NCI-H2107 (cell line): ENCODE measurements around the gene PRSS12.
"Not testable (repeated sequence)": the region's sequence is repeated elsewhere in the genome, so short reads cannot be mapped to it uniquely, and the experiment has no call there.

ENCODE experiments used
- DNase-seq: peaks from one replicate; lab custom pipeline; 2025; lab: John Stamatoyannopoulos, UW

Gene PRSS12, protein sequence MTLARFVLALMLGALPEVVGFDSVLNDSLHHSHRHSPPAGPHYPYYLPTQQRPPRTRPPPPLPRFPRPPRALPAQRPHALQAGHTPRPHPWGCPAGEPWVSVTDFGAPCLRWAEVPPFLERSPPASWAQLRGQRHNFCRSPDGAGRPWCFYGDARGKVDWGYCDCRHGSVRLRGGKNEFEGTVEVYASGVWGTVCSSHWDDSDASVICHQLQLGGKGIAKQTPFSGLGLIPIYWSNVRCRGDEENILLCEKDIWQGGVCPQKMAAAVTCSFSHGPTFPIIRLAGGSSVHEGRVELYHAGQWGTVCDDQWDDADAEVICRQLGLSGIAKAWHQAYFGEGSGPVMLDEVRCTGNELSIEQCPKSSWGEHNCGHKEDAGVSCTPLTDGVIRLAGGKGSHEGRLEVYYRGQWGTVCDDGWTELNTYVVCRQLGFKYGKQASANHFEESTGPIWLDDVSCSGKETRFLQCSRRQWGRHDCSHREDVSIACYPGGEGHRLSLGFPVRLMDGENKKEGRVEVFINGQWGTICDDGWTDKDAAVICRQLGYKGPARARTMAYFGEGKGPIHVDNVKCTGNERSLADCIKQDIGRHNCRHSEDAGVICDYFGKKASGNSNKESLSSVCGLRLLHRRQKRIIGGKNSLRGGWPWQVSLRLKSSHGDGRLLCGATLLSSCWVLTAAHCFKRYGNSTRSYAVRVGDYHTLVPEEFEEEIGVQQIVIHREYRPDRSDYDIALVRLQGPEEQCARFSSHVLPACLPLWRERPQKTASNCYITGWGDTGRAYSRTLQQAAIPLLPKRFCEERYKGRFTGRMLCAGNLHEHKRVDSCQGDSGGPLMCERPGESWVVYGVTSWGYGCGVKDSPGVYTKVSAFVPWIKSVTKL

DNA sequence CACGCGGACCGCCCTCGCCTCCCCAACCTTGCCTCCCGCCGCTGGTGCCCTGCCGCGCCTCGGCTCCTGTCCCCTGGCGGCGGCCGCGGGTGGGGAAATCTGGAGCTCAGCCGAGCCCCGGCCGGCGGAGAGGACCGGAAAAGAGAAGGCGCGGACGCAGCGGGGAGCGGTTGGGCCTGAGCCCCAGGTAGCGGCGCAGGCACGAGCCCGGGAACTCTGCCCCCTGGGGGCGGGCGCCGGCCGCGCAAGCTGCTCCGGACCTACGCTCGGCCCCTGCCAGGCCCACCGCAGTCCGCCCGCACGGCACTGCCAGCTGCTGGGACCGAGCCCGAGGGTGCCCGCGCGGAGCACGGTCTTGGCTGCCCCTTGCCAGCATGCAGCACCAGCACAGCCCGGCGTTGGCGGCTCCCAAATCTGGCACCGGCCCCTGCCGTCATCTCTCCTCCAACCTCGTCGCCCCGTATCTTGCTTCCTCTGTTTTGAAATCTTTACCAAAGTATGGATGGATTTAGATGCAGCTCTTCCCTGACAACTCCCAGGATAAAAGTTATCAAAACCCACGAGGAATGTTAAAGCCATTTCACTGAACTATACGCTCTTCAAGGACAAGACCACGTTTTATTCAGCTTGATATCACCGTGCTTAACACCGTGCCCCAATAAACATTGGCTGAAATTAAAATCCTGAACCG, at the start of gene PRSS12:
TSS of gene PRSS12 (minus strand) at position 161 of the 691 bp plus-strand sequence. CDS start 283 bp downstream, outside the sequence.
- DNase-seq: peak; percentile 25

DNA sequence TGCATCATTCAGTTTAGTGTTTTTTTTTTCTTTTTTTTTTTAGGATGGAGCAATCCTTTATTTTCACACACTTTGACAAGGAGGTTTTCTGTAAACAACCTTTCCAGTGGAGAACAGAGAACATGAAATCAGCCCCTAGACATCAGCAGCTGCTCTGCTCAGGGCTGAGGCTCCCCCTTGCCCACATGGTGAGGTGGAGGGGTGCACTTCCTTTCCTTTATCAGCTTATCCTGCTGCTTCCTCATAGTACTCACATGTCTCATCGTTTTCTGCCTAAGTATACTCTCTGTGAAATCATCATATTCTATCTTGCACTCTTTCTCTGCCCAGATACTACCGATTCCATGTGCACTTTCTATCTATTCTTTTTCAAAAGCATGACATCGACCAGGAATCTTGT, 47.6 kb upstream of the PRSS12 start:
- DNase-seq: no peak

DNA sequence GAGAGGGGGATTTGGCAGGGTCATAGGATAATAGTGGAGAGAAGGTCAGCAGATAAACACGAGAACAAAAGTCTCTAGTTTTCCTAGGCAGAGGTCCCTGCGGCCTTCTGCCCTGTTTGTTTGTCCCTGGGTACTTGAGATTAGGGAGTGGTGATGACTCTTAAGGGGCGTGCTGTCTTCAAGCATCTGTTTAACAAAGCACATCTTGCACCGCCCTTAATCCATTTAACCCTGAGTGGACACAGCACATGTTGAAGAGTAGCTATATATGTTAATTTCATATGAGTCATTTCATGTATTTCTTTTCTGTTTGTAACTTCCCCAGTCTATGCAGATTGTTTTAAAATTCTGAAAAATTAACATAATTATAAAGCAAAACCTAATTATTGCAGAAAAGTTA, 47.1 kb upstream of the PRSS12 start:
- DNase-seq: not testable (repeated sequence)

DNA sequence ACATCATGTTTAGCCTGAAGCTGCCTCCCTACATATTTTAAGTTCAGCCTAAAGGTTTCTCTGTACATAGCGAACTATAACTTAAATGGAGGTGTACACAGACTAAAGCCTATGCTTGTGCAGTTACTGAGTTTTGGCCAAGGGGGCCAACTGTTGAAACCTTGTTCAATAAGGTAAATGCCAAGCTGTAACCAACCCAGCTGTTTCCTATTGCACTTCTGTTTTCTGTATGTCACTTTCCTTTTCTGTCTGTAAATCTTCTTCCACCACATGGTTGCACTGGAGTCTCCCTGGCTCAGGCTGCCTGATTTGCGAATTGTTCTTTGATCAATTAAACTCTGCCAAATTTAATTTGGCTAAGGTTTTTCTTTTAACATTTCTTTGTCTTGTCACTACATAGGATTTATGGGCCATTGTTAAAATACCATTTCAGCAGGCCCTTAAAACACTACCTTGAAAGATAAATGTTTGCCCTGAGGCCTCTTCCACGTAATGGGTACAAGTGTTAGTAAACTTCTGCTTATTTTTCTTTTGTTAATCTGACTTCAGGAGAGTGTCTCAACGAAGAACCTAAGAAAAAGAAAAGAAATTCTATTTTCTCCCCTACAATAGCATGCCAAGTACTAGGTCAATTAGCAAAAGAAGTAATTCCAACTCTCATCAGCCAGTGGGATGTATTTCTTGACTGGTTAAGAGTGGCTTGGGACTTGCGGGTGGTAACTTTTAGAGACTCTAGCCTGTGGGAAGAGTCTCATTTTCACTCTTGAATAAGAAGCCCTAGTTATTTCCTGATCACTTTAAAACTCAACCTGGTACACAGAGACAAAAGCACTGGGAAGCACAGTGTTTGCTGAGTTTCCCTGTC, 45.7 kb upstream of the PRSS12 start:
- DNase-seq: no peak

DNA sequence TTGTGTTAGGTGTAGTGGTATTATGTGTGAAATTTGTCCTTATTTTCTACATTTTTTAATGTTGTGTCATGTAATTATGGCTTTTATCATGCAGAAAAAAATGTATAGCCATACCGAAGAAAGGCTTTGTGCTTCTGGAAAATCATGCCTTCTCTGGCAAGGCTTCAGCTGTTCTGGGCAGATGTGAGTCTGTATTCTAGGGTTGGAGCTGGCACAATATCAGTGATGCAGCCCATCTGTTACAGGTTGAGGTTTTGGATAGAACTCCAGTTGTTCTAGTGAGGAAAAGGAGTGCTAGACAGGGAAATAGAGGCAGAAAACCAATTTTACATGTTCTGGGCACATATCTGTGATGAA, 44.8 kb upstream of the PRSS12 start:
- no peak for DNase-seq

DNA sequence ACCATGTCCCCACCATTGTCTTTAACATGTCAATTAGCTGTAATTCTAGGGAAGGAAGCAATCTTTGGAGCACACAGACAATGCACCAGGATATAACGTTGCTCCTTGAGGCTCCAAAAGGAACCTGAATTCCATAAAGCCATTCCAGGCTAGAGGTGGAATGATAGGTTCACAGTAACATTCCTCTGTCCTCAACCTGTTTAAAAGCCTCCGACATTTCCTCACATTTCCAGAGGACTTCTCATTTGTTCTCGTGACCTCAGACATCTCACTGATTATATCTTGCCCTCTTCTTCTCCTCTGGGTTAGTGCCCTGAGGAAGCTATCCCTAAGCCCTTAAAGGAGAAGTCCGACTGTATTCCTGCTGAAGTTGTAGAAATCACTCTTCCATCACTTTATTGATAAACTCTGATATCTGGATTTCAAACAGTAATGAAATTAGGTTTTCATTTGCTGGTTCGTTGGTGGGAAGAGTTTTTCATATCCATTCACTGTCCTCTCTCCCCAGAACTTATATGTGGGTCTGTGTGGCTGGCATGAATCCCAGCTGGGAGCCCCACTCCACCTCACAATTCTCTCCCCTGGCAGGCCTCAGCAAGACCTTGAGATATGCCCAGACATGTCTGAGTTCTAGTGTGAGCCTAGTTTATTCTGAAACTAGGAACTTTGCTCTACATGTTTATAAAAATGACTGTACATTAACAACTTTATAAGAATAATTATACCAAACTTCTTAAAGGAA, 44.2 kb upstream of the PRSS12 start:
- no peak for DNase-seq

DNA sequence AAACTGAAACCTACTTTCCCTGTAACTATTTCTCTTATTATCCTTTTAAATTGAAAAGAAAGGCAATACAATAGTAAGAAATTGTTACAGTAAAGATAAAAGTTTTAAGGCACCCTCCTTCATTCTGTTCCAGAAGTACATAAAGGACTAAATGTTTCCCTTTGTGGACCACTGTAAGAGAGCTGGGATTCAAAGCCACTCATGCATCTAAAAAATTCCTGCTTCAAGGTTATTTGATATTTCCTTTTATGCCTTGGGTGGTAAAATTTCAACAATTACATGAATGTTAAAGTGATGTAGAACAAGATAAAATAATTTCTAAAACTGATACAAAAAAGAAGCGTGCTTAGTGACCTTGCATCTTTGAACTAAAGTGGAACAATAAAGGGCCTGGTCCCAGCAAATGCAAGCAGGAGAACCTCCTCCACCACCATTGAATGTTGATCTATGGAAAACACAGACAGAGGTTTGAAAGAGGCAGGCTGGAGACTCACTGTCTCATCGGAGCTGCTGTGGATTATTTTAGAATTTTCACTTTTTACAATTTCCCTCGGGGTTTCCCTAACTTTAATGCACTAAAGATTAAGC, 42.3 kb upstream of the PRSS12 start:
- no peak for DNase-seq

DNA sequence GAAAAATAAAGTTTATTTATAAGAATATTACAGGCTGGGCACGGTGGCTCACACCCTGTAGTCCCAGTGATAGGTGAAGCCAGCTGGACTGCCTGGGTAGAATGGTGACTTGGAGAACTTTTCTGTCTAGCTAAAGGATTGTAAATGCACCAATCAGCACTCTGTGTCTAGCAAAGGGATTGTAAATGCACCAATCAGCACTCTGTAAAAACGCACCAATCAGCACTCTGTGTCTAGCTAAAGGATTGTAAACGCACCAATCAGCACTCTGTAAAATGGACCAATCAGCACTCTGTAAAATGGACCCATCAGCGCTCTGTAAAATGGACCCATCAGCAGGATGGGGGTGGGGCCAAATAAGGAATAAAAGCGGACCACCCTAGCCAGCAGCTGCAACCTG, 39.7 kb upstream of the PRSS12 start:
- DNase-seq: not testable (repeated sequence)

DNA sequence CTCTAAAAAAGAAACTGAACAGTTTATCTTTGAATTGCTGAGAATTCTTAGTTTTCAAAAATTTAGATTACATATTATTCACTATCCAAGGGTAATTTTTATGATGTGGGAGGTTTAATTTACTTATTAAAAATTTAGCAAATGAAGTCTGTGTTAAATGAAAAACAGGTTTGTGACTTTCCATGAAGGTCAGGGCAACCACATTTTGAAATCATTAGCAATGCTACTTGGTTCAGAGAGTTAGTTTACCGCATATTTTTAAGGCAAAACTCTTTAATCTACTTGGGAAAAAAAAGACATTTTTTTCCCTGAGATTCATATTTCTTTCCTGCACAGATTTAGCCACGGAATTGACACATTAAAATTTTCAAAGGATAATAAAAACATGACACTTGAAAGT, 37.3 kb upstream of the PRSS12 start:
- no peak for DNase-seq

DNA sequence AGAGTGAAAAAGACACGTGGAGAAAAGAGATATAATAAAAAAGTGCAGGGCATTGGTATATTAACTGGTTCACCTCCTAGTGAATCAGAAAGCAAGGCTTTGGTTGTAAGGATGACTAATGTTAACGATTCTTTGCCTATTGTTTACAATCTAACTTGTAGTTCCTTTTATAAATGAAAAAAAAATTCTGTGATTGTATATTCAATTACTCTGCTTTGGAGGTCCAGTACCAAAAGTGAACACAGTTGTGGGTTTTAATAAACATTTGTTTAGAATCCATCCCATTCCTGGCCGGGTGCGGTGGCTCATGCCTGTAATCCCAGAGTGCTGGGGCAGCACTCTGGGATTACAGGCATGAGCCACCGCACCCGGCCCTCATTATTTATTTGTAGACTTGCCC, 36.9 kb upstream of the PRSS12 start:
- DNase-seq: no peak

DNA sequence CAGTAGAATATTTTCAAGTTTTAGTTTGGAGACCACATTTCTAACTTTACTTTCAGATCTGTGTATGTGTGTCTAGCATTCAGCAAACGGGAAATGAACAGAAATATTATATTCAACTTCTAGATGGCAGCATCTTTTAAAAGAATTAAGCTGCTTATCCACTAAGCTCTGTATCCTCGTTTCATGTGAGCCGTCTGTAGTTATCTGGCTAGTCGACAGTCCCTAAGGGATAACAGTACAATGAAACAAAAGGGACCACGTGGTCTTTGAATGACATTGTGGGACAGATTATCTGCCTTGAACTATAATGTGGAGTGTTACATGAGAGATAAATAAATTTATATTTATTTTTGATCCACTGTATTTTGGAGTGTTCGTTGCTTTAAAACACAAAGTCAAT, 35.8 kb upstream of the PRSS12 start:
- no peak for DNase-seq

DNA sequence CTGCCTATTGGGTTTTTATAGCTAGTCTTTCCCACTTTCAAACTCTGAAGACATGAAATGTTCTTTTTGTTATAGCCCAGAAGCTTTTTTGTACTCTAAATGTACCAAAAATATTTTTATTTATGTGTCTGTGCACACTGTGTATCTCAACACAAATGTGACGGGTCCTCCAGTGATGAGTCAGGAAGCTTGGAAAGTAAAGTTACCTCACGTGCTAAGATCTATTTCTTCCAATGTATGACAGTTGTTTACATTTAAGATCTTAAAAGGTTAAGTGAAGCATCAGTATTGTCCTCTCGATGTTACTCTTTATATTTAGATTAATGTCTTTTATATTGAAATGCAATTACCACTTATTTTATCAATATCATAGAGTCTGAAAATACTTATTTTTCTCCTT, 29.1 kb upstream of the PRSS12 start:
- DNase-seq: no peak

DNA sequence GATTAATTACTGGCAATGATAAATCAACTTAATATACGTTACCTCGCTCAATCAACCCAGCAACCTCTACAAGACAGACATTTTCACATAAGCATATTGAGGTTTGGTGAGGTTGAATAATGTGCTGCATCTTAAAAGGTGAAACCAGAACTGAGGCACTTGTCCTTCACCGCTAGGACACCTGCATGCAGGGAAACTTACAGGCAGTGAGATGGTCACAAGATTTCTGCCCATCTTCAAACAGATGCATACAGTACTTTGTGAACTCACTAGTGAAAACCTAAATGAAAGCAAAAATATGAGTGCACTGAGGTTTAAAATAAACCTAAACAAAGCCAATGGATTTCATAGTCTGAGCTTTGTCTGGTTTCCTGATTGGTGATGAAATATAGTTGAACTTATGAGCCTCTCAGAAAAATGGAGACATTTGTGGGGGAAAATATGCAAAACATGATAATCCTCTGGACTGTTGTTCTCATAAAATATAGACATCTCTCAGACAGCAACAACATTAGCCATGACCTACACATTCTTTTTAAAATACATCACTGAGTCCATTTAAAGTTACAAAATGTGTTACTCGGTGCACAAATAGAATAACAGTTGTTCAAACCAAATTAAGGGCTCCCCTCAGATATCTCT, 20.9 kb upstream of the PRSS12 start:
- DNase-seq: no peak

DNA sequence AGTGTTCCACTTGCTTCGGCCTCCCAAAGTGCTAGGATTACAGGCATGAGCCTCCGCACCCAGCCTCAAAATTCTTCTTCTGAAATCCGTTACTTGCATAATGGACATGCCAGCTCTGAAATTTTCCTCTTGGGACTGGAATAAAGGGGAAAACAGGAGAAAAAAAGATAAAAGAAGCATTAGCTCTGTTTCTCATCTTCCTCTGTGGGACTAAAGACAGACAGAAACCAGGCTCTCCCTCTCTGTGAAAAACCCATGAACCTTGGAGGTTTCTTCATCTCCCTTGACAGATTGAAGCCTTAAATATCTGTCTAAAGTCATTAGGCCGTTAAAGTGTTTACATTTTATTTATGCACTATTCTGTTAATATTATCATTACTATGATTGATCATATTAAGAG, 19.4 kb upstream of the PRSS12 start:
- no peak for DNase-seq

DNA sequence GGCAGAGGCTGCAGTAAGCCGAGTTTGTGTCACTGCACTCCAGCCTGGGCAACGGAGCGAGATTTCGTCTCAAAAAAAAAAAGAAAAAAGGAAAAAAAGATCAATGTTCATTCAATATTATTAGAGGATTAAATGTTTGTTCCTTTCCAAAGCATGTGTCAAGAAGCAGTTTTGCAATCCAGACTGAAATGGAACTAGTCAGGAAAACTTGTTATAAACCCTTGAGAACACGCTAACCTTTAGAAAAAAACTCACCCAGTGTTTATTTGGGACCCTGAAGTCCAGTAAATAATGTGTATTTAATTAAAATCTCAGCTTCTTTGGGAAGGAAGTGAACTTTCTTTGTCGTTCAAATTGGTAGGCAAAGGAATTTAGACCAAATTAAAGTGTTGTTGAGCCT, 16.4 kb upstream of the PRSS12 start:
- DNase-seq: no peak

DNA sequence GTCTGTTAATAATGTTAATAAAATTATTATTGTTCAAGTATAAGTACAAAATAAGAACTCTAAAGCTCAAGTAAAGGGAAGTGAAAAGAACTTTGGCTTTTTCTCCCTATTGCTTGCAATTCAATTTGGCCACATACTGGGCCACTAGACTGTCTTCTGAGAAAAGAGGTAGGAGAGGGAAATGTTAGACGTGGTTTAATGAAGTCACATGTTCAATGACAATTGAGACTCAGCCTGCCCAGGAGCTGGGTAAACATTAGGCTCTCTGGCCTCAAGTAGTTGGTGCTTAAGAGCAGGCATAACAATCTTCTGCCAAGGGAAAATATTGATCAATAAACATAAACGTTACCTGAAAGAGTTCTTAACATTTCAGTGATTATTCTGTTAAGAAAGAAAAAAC, 15.1 kb upstream of the PRSS12 start:
- DNase-seq: peak; percentile 21

DNA sequence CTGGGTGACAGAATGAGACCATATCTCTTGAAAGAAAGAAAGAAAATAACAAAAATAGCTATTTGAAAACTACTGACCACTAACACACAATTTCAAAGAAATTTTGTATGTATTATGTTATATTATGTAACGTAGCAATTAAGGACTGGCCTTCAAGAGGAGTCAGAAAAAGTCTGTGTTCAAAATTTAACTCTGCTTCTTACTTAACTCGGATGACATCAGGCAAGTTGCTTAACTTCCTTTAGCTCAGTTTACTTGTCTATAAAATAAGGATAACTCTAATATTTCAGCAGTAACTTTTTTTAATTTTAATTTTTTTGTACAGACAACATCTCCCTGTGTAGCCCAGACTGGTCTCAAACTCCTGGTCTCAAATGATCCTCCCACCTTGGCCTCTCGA, 14.6 kb upstream of the PRSS12 start:
- DNase-seq: no peak

DNA sequence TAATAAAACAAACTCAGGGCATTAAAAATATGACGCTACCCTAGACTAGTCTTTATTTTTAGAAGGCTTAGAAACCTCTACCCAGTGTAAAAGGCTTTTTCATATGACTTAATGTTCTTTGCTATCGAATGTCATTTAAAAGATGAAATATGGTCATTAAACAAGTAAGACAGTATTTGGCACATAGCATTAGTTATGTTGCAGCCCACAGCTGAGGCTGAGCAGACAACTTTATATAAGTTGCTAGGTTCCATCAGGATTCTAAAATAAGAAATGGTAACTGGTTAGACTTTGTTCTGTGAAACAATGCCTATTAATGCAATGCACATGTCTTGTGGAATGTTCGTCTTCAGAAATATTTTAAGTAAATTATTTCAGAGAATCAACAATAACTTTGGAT, 10.4 kb upstream of the PRSS12 start:
- DNase-seq: no peak

DNA sequence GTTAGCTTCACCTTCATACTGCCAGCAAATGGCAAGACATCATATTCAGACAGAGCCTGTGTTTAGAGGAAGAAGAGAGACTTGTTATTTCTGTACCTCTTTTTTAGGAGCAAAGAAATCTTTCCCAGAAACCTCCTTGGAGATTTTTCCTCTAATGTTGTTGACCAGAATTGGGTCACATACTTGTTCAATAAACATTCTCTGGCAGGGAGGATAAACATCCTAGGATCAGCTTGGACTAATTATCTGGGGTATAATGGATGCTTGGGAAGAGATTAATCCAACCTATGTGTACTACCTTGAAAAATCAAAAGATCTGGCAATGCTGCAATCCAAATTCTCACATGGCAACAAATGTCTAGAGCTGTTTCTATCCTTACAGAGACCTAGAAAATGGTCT, 8.4 kb upstream of the PRSS12 start:
- DNase-seq: no peak

DNA sequence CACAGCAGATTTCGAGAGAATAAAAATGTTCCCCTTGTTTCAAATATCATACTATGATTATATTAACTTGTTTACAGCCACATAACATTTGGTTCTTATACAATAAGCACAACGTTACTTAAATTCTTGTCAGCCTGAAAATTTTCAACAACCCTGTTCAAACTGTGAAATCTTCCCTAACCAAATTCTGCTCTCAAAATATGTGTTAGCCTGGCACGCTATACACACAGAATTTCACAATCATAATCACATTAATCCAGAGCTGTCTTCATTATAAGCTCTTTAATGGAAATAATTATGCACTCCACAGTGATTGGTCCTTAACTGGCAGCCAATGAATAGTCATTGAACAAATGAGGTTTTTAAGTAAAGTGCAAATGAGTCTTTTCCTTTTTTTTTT, 7.3 kb upstream of the PRSS12 start:
- no peak for DNase-seq
